RWPE1 (cell line): Measurements from ENCODE around the gene SCN4A.
"Not testable (repeated sequence)": the region's sequence is repeated elsewhere in the genome, so short reads cannot be mapped to it uniquely, and the experiment has no call there.

Source experiments
- CTCF ChIA-PET: fragments of 350-600 bp; sonication (Branson Sonifier 250); formaldehyde crosslinking; extraction: SDS; loops from one replicate; lab custom pipeline; 2021; lab: Yijun Ruan, JAX
- POLR2A ChIA-PET: fragments of 400-600 bp; formaldehyde crosslinking; extraction: SDS; loops from one replicate; lab custom pipeline; 2020; ENCODE audit warnings: antibody characterized with exemption; ENCODE audit not compliant: low non-redundant PET; lab: Yijun Ruan, JAX
- DNase-seq: peaks from one replicate; pipeline ENCODE4 v3.0.0; 2012; ENCODE audit warnings: low spot score
- H3K27ac ChIP-seq: fragments of 450-650 bp; 2 replicates; pipeline ENCODE4 v1.5.1; 2017
- TF ChIP-seq, protein P1 (sequence below): fragments of 450-650 bp; conservative IDR thresholded peaks from 2 replicates; pipeline ENCODE4 v1.5.1; 2017; ENCODE audit warnings: low read depth, mild to moderate bottlenecking

The SCN4A gene

DNA sequence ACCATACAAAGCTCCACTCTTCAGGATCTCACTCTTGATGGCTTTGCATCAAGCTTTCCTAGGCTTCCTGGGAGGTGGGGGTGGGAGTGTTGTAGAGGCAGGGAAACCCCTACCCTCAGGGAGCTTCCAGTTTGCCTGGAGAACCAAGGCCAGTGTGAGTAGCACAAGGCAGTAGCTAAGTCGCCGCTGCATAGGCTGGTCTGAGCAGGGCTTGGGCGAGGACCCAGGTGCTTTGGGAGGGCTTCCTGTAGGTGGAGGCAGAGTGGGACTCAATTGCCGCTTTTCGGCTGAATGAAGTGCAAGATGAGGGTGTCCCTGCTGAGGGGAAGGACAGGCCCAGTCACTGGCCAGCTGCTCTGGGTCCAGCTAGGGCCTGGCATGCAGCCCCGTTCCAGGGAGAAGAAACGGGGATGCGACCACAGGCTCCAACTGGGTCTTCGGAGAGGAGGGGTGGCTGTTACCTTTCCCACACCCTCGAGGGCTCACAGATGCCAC, 44.5 kb downstream of the SCN4A start:
- POLR2A ChIA-PET = no interaction called here
- CTCF ChIA-PET = interaction anchor here (0.5 kb wide), 1 partner anchor 9 kb away, joined by 3 read pairs; no protein-coding TSS in a partner anchor
- TF ChIP-seq, protein P1, sequence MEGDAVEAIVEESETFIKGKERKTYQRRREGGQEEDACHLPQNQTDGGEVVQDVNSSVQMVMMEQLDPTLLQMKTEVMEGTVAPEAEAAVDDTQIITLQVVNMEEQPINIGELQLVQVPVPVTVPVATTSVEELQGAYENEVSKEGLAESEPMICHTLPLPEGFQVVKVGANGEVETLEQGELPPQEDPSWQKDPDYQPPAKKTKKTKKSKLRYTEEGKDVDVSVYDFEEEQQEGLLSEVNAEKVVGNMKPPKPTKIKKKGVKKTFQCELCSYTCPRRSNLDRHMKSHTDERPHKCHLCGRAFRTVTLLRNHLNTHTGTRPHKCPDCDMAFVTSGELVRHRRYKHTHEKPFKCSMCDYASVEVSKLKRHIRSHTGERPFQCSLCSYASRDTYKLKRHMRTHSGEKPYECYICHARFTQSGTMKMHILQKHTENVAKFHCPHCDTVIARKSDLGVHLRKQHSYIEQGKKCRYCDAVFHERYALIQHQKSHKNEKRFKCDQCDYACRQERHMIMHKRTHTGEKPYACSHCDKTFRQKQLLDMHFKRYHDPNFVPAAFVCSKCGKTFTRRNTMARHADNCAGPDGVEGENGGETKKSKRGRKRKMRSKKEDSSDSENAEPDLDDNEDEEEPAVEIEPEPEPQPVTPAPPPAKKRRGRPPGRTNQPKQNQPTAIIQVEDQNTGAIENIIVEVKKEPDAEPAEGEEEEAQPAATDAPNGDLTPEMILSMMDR = no peak
- no peak overlapping the region for H3K27ac ChIP-seq
- DNase-seq = no peak

DNA sequence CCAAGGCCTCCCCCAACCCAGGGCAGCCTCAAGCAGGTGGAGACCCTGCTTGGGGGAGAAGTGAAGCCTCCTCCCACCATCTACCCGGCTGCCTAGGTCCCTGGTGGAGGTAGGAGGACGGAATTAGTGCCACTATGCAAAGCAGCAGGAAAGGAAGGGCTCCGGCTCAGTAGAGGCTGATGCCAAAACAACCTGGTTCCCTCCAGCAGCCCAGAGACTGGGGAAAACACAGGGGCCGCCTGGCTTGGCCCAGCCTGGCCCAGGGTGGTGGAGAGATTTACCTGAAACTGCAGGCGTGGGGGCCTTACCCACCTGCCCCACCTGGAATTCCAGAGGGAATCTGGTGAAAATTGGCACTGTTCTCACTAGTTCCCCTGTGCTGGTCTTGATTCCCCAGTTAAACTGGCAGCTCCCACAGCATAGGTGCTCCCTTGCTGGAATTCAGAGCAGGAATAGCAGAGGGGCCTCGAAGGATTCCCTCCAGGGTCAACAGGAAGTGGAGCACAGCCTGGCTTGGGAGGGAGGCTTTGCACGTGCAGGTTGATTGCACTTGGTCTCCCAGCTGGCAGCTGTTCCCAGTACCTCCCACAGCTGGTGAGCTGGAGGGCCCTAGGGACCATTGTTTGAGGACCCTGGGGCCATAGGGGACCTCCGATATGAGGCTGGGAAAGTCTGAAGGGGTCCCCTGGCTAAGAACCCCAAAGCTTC, 45.1 kb downstream of the SCN4A start:
- TF ChIP-seq, protein P1 = no peak
- no peak for DNase-seq
- CTCF ChIA-PET = no interaction called here
- no peak overlapping the region for H3K27ac ChIP-seq
- POLR2A ChIA-PET = no interaction called here

DNA sequence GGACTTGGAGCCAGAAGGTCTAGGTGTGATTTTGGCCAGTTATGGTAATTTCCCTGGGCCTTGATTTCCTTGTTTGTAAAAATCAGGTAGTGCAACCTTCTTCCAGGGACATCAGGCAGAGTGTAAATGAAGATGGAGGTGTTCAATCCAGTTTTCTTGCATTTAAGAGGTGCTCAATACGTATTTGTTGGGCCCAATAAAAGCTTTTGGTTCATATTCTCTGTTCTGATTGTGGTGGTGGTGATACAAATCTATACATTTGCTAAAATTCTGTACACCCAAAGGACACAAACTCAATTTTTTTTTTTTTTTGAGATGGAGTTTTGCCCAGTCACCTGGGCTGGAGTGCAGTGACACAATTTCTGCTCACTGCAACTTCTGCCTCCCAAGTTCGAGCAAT, 46.6 kb downstream of the SCN4A start:
- TF ChIP-seq, protein P1 = no peak
- no peak overlapping the region for H3K27ac ChIP-seq
- ChIA-PET POLR2A (no interaction called here), CTCF (interaction anchor here (0.7 to 0.8 kb wide), 2 partner anchors 21 to 600 kb away, joined by 4 to 8 read pairs; no protein-coding TSS in a partner anchor)
- no peak for DNase-seq

DNA sequence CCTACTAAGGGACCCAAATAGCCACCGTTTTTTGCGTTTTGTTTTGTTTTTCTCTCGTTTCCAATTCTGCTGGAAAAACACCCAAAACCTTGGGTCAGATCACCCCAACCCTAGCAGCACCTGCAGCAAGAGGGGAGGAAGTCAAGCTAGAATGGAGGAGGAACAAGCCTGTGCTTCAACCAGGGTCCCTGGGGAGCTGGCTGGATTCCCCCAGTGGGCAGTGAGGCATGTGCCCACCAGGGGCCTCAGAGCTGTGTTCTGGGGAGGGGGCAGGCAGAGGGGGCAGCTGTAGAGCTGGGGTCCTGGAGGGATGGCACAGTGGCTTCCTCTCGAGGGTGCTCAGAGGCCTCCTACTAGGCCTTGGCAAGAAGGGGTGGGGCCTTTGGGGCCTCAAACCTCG, 47.1 kb downstream of the SCN4A start:
- POLR2A ChIA-PET = no interaction called here
- CTCF ChIA-PET = interaction anchor here (0.8 to 0.9 kb wide), 2 partner anchors 21 to 70 kb away, joined by 4 to 8 read pairs; no protein-coding TSS in a partner anchor
- H3K27ac ChIP-seq = no peak overlapping the region
- TF ChIP-seq, protein P1 = no peak
- no peak for DNase-seq

DNA sequence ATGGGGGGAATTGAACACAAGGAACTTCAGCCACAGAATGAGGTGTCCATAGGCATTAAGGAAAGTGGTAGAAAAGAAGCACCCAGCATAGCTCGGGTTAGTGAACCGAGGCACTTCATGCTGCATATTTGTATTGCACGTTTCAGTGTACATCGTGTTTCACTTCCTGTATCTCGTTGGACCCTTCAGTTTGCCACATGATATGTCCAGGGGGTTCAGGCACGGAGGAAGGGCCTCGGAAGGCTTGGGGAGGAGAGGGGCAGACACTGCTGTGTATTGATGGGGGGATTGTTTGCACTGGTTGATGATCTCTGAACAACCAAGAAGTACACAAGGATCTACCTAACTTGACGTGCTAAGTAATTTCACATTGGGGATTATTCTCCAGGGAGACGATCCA, 50.3 kb downstream of the SCN4A start:
- CTCF ChIA-PET, H3K27ac ChIP-seq, DNase-seq, POLR2A ChIA-PET: not testable (repeated sequence)

DNA sequence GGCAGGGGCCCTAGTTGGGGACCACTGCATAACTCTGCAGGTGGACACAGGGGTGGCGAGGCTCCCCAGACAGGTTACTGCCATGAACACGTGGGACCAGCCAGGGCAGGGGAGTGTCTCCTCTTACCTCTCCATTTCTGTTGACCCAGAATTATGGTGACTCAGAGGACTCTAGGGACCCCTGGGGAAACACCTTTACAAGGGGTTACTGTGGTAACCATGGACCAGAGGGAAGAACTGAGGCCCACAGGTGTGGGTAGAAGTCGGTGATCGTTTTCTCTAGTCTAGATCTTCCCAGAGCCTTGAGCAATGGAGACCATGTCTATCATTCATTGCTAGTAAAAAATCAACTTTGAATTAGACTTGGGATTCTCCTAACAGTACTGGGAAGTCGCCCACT, 51.9 kb downstream of the SCN4A start:
- CTCF ChIA-PET = interaction anchor here (1.3 kb wide), 1 partner anchor 102 kb away, joined by 4 read pairs; no protein-coding TSS in a partner anchor
- H3K27ac ChIP-seq, DNase-seq, POLR2A ChIA-PET: not testable (repeated sequence)

DNA sequence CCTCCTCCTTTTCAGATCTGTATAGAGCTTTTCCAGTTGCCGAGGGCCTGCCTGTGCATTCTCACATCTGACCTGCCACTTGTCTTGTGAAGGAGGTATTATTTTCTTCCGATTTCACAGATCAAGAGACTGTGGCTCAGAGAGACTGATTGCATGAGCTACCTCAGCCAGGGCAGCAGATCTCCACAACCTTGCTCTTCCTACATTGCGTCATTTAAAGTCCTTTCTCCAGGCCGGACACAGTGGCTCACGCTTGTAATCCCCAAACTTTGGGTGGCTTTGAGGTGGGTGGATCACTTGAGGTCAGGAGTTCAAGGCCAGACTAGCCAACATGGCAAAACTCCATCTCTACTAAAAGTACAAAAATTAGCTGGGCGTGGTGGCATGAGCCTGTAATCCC, 52.7 kb downstream of the SCN4A start:
- CTCF ChIA-PET = interaction anchor here (0.6 to 2.4 kb wide), 17 partner anchors 9 to 214 kb away, joined by 3 to 15 read pairs (median 5); no protein-coding TSS in a partner anchor

DNA sequence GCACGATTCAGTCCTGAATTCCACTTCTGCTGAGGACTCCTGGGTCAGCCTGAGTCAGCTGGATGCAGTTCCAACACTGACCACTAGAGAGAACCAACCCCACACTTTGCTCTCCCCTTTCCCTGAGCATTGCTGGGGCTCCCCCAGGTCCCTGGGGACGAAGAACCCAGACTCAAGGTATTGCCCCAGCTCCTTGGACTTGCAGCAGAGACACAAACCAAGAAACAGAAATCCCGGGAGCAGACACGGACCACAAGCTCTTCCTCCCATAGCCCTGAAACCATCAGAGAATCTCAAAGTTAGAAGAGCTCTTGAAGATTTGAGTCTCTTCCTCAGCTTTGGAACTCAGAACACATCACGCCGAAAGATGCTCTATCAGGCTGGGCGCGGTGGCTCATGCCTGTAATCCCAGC, 53.4 kb downstream of the SCN4A start:
- TF ChIP-seq, protein P1 = peak; percentile 95
- ChIA-PET CTCF (interaction anchor here (0.5 to 2.4 kb wide), 26 partner anchors 10 to 924 kb away, joined by 3 to 15 read pairs (median 4); partner anchors contain the start of gene ERN1), POLR2A (no interaction called here)
- DNase-seq = peak; percentile 83
- no peak overlapping the region for H3K27ac ChIP-seq

More for the DNA sequence above, 52.7 kb downstream of the SCN4A start:
- H3K27ac ChIP-seq, DNase-seq, POLR2A ChIA-PET: not testable (repeated sequence)

DNA sequence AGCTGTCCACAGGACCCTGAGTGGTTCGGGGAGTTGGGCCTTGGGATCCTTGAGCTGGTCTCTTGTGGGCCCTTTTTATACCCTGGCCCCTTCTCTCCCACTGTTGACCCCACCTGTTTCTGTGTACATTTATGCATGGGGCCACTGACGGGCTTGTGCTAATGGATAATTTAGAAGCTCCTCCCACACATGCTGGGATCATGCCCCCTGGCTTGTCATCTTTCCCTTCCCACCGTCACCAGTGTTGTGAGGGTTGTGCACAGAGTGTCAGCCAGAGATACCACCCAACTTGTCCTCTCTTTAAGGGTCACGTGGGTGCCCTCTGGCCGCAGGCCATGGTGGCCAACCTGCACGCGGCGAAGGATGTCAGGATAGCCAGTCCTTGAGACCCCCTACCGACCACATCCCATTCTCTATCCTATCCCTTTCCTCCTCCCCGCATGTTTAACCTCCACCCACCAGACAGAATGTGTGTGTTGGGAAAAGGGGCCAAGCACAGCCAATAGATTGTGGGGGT, 53.9 kb downstream of the SCN4A start, which contains the start of gene GH1:
Gene GH1 (minus strand): TSS at position 51 of the 517 bp plus-strand sequence. CDS start 63 bp downstream, outside the sequence.
- POLR2A ChIA-PET, DNase-seq, H3K27ac ChIP-seq: not testable (repeated sequence)
- CTCF ChIA-PET = interaction anchor here (0.5 to 2.4 kb wide), 23 partner anchors 11 to 923 kb away, joined by 3 to 15 read pairs (median 4); partner anchors contain the start of gene ERN1
